ENCODE measurements around the gene DSCAML1. TPM values are rescaled to one million over a fixed set of nuclear protein-coding genes. Genes with fewer than 3 reads are reported as not detected.
A peak's percentile ranks its signal among the peaks of the same experiment; 100 is the strongest.

DSCAML1 gene
- total RNA-seq, 4 donors from 2014 or later = 0.20 to 1.1 (median 0.36) TPM

- no peaks in the 10 kb centered on the region for H3K27me3 ChIP-seq
- DNase-seq (ENCODE audit: low spot score in 2 of 2) = peak in 1 of 2 donors; percentile 42
- 61 to 69% methylated on average over 10 of the region's 10 CpGs for WGBS, 2 donors
- peaks cover 0 to 32% (median 17%) of the 10 kb centered on the region in 4 donors for H3K4me1 ChIP-seq
- no peak overlapping the region for H3K4me3 ChIP-seq
- H3K36me3 ChIP-seq = no peaks in the 10 kb centered on the region
- no peak overlapping the region for H3K27ac ChIP-seq
- no peak for TF ChIP-seq EP300 (IDR thresholded peaks at IDR 0.05)
- no peak for TF ChIP-seq POLR2A (IDR thresholded peaks at IDR 0.05)
- peak in 3 of 5 experiments; percentile 16 to 19 (median 17) for TF ChIP-seq CTCF (IDR thresholded peaks at IDR 0.05)
- no peaks in the 10 kb centered on the region for H3K9me3 ChIP-seq
Measured at GRCh38 chr11:117819096-117820040, 22.4 kb upstream of the DSCAML1 start.

GRCh38 chr11:117818041-117818873 is 21.2 kb upstream of the DSCAML1 start:
- no peak overlapping the region for H3K4me3 ChIP-seq
- TF ChIP-seq POLR2A (IDR thresholded peaks at IDR 0.05) = no peak
- peak in 1 of 5 experiments; percentile 3 for TF ChIP-seq CTCF (IDR thresholded peaks at IDR 0.05)
- no peak for DNase-seq (ENCODE audit: low spot score in 2 of 2)
- H3K27ac ChIP-seq = no peak overlapping the region
- H3K36me3 ChIP-seq = no peaks in the 10 kb centered on the region
- no peaks in the 10 kb centered on the region for H3K9me3 ChIP-seq
- WGBS, 2 donors = 58 to 60% methylated on average over 9 of the region's 9 CpGs
- no peaks in the 10 kb centered on the region for H3K27me3 ChIP-seq
- H3K4me1 ChIP-seq = peaks cover 0 to 30% (median 13%) of the 10 kb centered on the region in 4 donors

- no peak for TF ChIP-seq EP300 (IDR thresholded peaks at IDR 0.05)
- TF ChIP-seq CTCF (IDR thresholded peaks at IDR 0.05) = peak; percentile 95 to 100 (median 96)
- H3K36me3 ChIP-seq = no peaks in the 10 kb centered on the region
- no peak overlapping the region for H3K4me3 ChIP-seq
- H3K27ac ChIP-seq = peak overlapping the region in 1 of 4 donors; percentile 48
- peak; percentile 73 to 87 for DNase-seq (ENCODE audit: low spot score in 2 of 2)
- H3K27me3 ChIP-seq = no peaks in the 10 kb centered on the region
- peaks cover 0 to 30% (median 11%) of the 10 kb centered on the region in 4 donors for H3K4me1 ChIP-seq
- 20% methylated on average over 19 of the region's 19 CpGs for WGBS, 2 donors
- no peaks in the 10 kb centered on the region for H3K9me3 ChIP-seq
Measured at GRCh38 chr11:117817368-117818040, 20.5 kb upstream of the DSCAML1 start.

- no peaks in the 10 kb centered on the region for H3K27me3 ChIP-seq
- H3K36me3 ChIP-seq = no peaks in the 10 kb centered on the region
- H3K27ac ChIP-seq = peak overlapping the region in 1 of 4 donors; percentile 48
- no peak for DNase-seq (ENCODE audit: low spot score in 2 of 2)
- no peak overlapping the region for H3K4me3 ChIP-seq
- no peaks in the 10 kb centered on the region for H3K9me3 ChIP-seq
- WGBS, 2 donors = 87 to 91% methylated on average over 3 to 5 of the region's 5 CpGs
- TF ChIP-seq EP300 (IDR thresholded peaks at IDR 0.05) (no peak), POLR2A (IDR thresholded peaks at IDR 0.05) (no peak), CTCF (IDR thresholded peaks at IDR 0.05) (no peak)
- peaks cover 0 to 30% (median 11%) of the 10 kb centered on the region in 4 donors for H3K4me1 ChIP-seq
Measured at GRCh38 chr11:117816846-117817367, 19.9 kb upstream of the DSCAML1 start.

Data from tibial nerve (tissue), 4 donors.